HL-60 (cell line): ENCODE data around the gene CALB2.

Source experiments
- DNase-seq, 2 experiments: peaks; one replicate each; pipeline ENCODE4 v3.0.0-alpha.2; 2010 to 2020; ENCODE audit warnings: low read depth in 1 of 2, low spot score in 1 of 2
- H3K27ac ChIP-seq: fragments of 250-450 bp; sonication (Bioruptor Pico); replicated peaks from 2 replicates; pipeline ENCODE4 v1.5.1; 2020; ENCODE audit warnings: mild to moderate bottlenecking, moderate library complexity
- H3K27me3 ChIP-seq: fragments of 250-450 bp; sonication (Bioruptor Pico); 2 replicates; pipeline ENCODE4 v1.5.1; 2021; ENCODE audit warnings: mild to moderate bottlenecking, moderate library complexity; ENCODE audit not compliant: insufficient read depth, poor library complexity, severe bottlenecking
- H3K4me3 ChIP-seq: replicated peaks from 2 replicates; pipeline ENCODE4 v1.5.1; 2011; ENCODE audit warnings: mild to moderate bottlenecking, control low read depth, low read length; ENCODE audit not compliant: insufficient read depth
- CTCF ChIP-seq: IDR thresholded peaks from one replicate; pipeline ENCODE4 v1.5.1; 2011; ENCODE audit warnings: low read length, control low read depth, inconsistent platforms; ENCODE audit not compliant: insufficient read depth
- GABPA ChIP-seq: IDR thresholded peaks from 2 replicates; pipeline ENCODE4 v1.6.1; 2012; ENCODE audit warnings: low read depth
- POLR2AphosphoS5 ChIP-seq: IDR thresholded peaks from 2 replicates; pipeline ENCODE4 v1.6.1; 2012; ENCODE audit warnings: low read depth
- SPI1 ChIP-seq: IDR thresholded peaks from 2 replicates; pipeline ENCODE4 v1.6.1; 2012; ENCODE audit warnings: low read depth, mild to moderate bottlenecking, borderline replicate concordance
- TF ChIP-seq, protein P1 (sequence below): IDR thresholded peaks from 2 replicates; pipeline ENCODE4 v1.6.1; 2012; ENCODE audit warnings: low read depth; ENCODE audit not compliant: insufficient replicate concordance

The CALB2 gene

DNA sequence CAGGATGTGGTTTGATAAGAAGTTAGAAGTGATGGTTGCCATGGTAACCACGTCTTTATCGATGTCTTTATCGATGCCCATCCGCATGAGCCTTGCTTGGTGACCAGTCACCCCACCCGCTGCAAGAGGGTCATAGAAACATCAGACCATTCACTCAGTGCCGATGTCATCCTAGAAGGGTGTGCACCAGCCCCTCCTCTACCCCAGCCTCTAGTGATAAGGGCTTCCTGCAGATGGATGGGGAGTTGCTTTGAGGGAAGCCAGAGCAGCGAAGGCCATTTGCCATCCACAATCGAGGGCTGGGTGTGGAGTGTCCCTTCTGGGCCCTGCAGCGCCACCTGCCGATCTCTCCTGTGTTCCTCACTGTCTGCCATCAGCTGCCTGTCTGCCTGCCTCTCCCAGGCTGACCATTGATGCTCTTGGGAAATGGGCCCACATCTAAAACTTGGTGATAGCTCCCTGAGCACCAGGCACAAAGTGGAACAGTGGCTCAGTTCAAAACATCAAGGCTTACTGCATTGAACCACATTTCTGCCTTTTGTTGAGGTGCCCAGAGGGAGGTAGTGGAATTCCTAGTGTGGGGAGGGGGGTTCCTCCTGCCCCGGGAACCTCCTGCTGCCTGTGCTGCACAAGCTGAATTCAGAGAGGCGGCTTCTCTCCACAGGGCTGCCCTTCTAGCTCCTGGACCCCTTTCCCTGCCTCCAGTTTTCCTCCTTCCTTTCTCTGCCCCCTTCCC lies 8.9 kb downstream of the CALB2 start:
- no peaks in the 10 kb centered on the region for H3K27me3 ChIP-seq
- peak; percentile 11 to 48 for DNase-seq
- no peak overlapping the region for H3K27ac ChIP-seq
- no peak overlapping the region for H3K4me3 ChIP-seq
- TF ChIP-seq POLR2AphosphoS5 (no peak), SPI1 (no peak), GABPA (no peak), CTCF (peak; percentile 74)

GRCh38 chr16:71368958-71369357 lies 10.4 kb downstream of the CALB2 start:
- no peak overlapping the region for H3K27ac ChIP-seq
- TF ChIP-seq CTCF (no peak), GABPA (no peak), POLR2AphosphoS5 (no peak), SPI1 (no peak)
- TF ChIP-seq, protein P1, sequence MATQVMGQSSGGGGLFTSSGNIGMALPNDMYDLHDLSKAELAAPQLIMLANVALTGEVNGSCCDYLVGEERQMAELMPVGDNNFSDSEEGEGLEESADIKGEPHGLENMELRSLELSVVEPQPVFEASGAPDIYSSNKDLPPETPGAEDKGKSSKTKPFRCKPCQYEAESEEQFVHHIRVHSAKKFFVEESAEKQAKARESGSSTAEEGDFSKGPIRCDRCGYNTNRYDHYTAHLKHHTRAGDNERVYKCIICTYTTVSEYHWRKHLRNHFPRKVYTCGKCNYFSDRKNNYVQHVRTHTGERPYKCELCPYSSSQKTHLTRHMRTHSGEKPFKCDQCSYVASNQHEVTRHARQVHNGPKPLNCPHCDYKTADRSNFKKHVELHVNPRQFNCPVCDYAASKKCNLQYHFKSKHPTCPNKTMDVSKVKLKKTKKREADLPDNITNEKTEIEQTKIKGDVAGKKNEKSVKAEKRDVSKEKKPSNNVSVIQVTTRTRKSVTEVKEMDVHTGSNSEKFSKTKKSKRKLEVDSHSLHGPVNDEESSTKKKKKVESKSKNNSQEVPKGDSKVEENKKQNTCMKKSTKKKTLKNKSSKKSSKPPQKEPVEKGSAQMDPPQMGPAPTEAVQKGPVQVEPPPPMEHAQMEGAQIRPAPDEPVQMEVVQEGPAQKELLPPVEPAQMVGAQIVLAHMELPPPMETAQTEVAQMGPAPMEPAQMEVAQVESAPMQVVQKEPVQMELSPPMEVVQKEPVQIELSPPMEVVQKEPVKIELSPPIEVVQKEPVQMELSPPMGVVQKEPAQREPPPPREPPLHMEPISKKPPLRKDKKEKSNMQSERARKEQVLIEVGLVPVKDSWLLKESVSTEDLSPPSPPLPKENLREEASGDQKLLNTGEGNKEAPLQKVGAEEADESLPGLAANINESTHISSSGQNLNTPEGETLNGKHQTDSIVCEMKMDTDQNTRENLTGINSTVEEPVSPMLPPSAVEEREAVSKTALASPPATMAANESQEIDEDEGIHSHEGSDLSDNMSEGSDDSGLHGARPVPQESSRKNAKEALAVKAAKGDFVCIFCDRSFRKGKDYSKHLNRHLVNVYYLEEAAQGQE, result no peak

GRCh38 chr16:71369494-71369893 lies 11.0 kb downstream of the CALB2 start:
- no peak for DNase-seq
- Histone ChIP-seq H3K4me3 (no peak overlapping the region), H3K27ac (no peak overlapping the region), H3K27me3 (no peaks in the 10 kb centered on the region)
- no peak for TF ChIP-seq SPI1

More at GRCh38 chr16:71368958-71369357, 10.4 kb downstream of the CALB2 start:
- Histone ChIP-seq H3K4me3 (no peak overlapping the region), H3K27me3 (no peaks in the 10 kb centered on the region)
- no peak for DNase-seq

GRCh38 chr16:71371237-71371636 lies 12.7 kb downstream of the CALB2 start:
- TF ChIP-seq POLR2AphosphoS5 (no peak), SPI1 (no peak), GABPA (no peak), CTCF (no peak)
- TF ChIP-seq, protein P1, result no peak
- H3K27ac ChIP-seq, result no peak overlapping the region
- H3K4me3 ChIP-seq, result no peak overlapping the region
- H3K27me3 ChIP-seq, result no peaks in the 10 kb centered on the region
- DNase-seq, result no peak
